IMR-90 (cell line): Measurements from ENCODE around the gene NCAPG2. TPM values are rescaled to one million over a fixed set of nuclear protein-coding genes. Genes with fewer than 3 reads are reported as not detected.

Experiments used
- ATAC-seq: fragments of 200-7000 bp; cut with Tn5 transposase; 2 replicates; pipeline ENCODE4 v1.9.1; 2020; ENCODE audit warnings: low read depth, mild to moderate bottlenecking, moderate library complexity
- BruUV-seq: library from RNA; stranded (reverse); fragments of 400-500 nt; replicated peaks from 2 replicates; lab custom pipeline; 2021; lab: Mats Ljungman, UMichigan
- CTCF ChIA-PET: fragments of 300-600 bp; formaldehyde crosslinking; extraction: SDS; loops from one replicate; lab custom pipeline; 2021; ENCODE audit warnings: antibody characterized with exemption; lab: Yijun Ruan, JAX
- POLR2A ChIA-PET: fragments of 300-600 bp; sonication (Branson Sonifier 250); formaldehyde crosslinking; loops from one replicate; lab custom pipeline; 2022; ENCODE audit warnings: antibody characterized with exemption; ENCODE audit not compliant: unreplicated experiment; lab: Charles Lee
- DNase-seq: peaks from one replicate; pipeline ENCODE4 v3.0.0; 2013
- H2AFZ ChIP-seq: replicated peaks from 2 replicates; pipeline ENCODE3; 2013; ENCODE audit warnings: low read length, mild to moderate bottlenecking; ENCODE audit not compliant: poor library complexity
- H2AK5ac ChIP-seq: 2 replicates; pipeline ENCODE4 v1.6.1; 2013; ENCODE audit warnings: low read depth, low read length, inconsistent platforms
- H2AK9ac ChIP-seq: replicated peaks from 2 replicates; pipeline ENCODE3; 2013; ENCODE audit warnings: mild to moderate bottlenecking, low read depth, low read length, moderate library complexity; ENCODE audit not compliant: poor library complexity
- H2BK120ac ChIP-seq: 2 replicates; pipeline ENCODE4 v1.6.1; 2013; ENCODE audit warnings: low read depth, low read length, inconsistent platforms
- H2BK15ac ChIP-seq: 3 replicates; pipeline ENCODE4 v1.6.1; 2013; ENCODE audit warnings: low read depth, low read length, inconsistent platforms
- H2BK20ac ChIP-seq: 2 replicates; pipeline ENCODE4 v1.6.1; 2013; ENCODE audit warnings: low read depth, mild to moderate bottlenecking, inconsistent platforms, low read length, moderate library complexity
- H2BK5ac ChIP-seq: 2 replicates; pipeline ENCODE4 v1.6.1; 2013; ENCODE audit warnings: mild to moderate bottlenecking, low read depth, low read length, inconsistent platforms; ENCODE audit not compliant: poor library complexity, severe bottlenecking
- H3K14ac ChIP-seq: replicated peaks from 2 replicates; pipeline ENCODE4 v1.6.1; 2013; ENCODE audit warnings: low read depth, low read length, inconsistent platforms
- H3K18ac ChIP-seq: 2 replicates; pipeline ENCODE4 v1.6.1; 2013; ENCODE audit warnings: low read depth, low read length, control low read depth
- H3K23ac ChIP-seq: 2 replicates; pipeline ENCODE4 v1.6.1; 2013; ENCODE audit warnings: low read depth, low read length, inconsistent platforms
- H3K27ac ChIP-seq: 2 replicates; pipeline ENCODE4 v1.5.1; 2013; ENCODE audit warnings: mild to moderate bottlenecking, control low read depth, low read length; ENCODE audit not compliant: insufficient read depth
- H3K27me3 ChIP-seq: 2 replicates; pipeline ENCODE4 v1.6.1; 2013; ENCODE audit warnings: low read length; ENCODE audit not compliant: control insufficient read depth, insufficient read depth
- H3K36me3 ChIP-seq: 2 replicates; pipeline ENCODE4 v1.6.1; 2013; ENCODE audit warnings: low read length, mixed read lengths; ENCODE audit not compliant: control insufficient read depth, insufficient read depth
- H3K4ac ChIP-seq: 2 replicates; pipeline ENCODE4 v1.6.1; 2013; ENCODE audit warnings: low read depth, low read length, inconsistent platforms
- H3K4me1 ChIP-seq: 2 replicates; pipeline ENCODE4 v1.6.1; 2013; ENCODE audit warnings: low read length, mixed read lengths; ENCODE audit not compliant: control insufficient read depth, insufficient read depth
- H3K4me2 ChIP-seq: 2 replicates; pipeline ENCODE4 v1.6.1; 2013; ENCODE audit warnings: low read depth, mild to moderate bottlenecking, control low read depth, low read length, moderate library complexity
- H3K4me3 ChIP-seq: 2 replicates; pipeline ENCODE4 v1.5.1; 2013; ENCODE audit warnings: low read depth, mild to moderate bottlenecking, control low read depth, low read length, moderate library complexity; ENCODE audit not compliant: insufficient read depth
- H3K56ac ChIP-seq: 2 replicates; pipeline ENCODE4 v1.6.1; 2013; ENCODE audit warnings: low read length, inconsistent platforms; ENCODE audit not compliant: insufficient read depth; ENCODE audit errors: extremely low read depth
- H3K79me1 ChIP-seq, 2 experiments: 2 replicates each; pipeline ENCODE4 v1.6.1; 2013; ENCODE audit warnings: low read length in 2 of 2, inconsistent platforms in 1 of 2, low read depth in 1 of 2
- H3K9ac ChIP-seq: 2 replicates; pipeline ENCODE4 v1.6.1; 2013; ENCODE audit warnings: low read depth, low read length, control low read depth
- H3K9me1 ChIP-seq: 2 replicates; pipeline ENCODE4 v1.6.1; 2013; ENCODE audit warnings: low read length, inconsistent platforms; ENCODE audit not compliant: insufficient read depth
- H3K9me3 ChIP-seq: 2 replicates; pipeline ENCODE4 v1.6.1; 2013; ENCODE audit warnings: low read length; ENCODE audit not compliant: control insufficient read depth, insufficient read depth
- H4K20me1 ChIP-seq: 2 replicates; pipeline ENCODE4 v1.6.1; 2013; ENCODE audit warnings: low read length, inconsistent platforms; ENCODE audit not compliant: insufficient read depth
- H4K5ac ChIP-seq: 2 replicates; pipeline ENCODE4 v1.6.1; 2013; ENCODE audit warnings: mild to moderate bottlenecking, low read depth, low read length, control low read depth
- H4K8ac ChIP-seq, 2 experiments: 2 replicates each; pipeline ENCODE4 v1.6.1; 2013; ENCODE audit warnings: low read depth in 2 of 2, low read length in 2 of 2, control low read depth in 1 of 2, inconsistent platforms in 1 of 2
- H4K91ac ChIP-seq: 2 replicates; pipeline ENCODE4 v1.6.1; 2013; ENCODE audit warnings: low read depth, low read length, inconsistent platforms; ENCODE audit not compliant: insufficient read depth
- BHLHE40 ChIP-seq: fragments of 150-350 bp; IDR thresholded peaks from 2 replicates; pipeline ENCODE4 v1.6.1; 2016; ENCODE audit warnings: mild to moderate bottlenecking, low read depth, low read length
- CEBPB ChIP-seq: IDR thresholded peaks from 2 replicates; pipeline ENCODE4 v1.6.1; 2012; ENCODE audit warnings: low read depth, low read length, improper control_type of control experiment
- CHD1 ChIP-seq: IDR thresholded peaks from 2 replicates; pipeline ENCODE4 v1.6.1; 2012; ENCODE audit warnings: low read depth, low read length, improper control_type of control experiment
- CTCF ChIP-seq: conservative IDR thresholded peaks from 2 replicates; pipeline ENCODE4 v1.5.1; 2012; ENCODE audit warnings: mild to moderate bottlenecking, low read depth, low read length, improper control_type of control experiment
- ELK1 ChIP-seq: fragments of 150-350 bp; IDR thresholded peaks from 2 replicates; pipeline ENCODE4 v1.6.1; 2016; ENCODE audit warnings: low read depth, mild to moderate bottlenecking, low read length, moderate library complexity, borderline replicate concordance
- FOS ChIP-seq: fragments of 150-350 bp; IDR thresholded peaks from 2 replicates; pipeline ENCODE4 v1.6.1; 2016; ENCODE audit warnings: low read depth, low read length
- MAFK ChIP-seq: IDR thresholded peaks from 2 replicates; pipeline ENCODE4 v1.6.1; 2012; ENCODE audit warnings: low read depth, low read length, improper control_type of control experiment
- MAZ ChIP-seq: IDR thresholded peaks from 2 replicates; pipeline ENCODE4 v1.6.1; 2012; ENCODE audit warnings: low read depth, mild to moderate bottlenecking, low read length, improper control_type of control experiment, moderate library complexity, borderline replicate concordance
- MXI1 ChIP-seq: IDR thresholded peaks from 2 replicates; pipeline ENCODE4 v1.6.1; 2012; ENCODE audit warnings: low read depth, mild to moderate bottlenecking, low read length, moderate library complexity, borderline replicate concordance
- NFE2L2 ChIP-seq: fragments of 150-350 bp; IDR thresholded peaks from 2 replicates; pipeline ENCODE4 v1.6.1; 2016; ENCODE audit warnings: low read depth, mild to moderate bottlenecking, low read length
- POLR2A ChIP-seq: IDR thresholded peaks from 2 replicates; pipeline ENCODE4 v1.6.1; 2012; ENCODE audit warnings: mild to moderate bottlenecking, low read depth, low read length
- RAD21 ChIP-seq: IDR thresholded peaks from 2 replicates; pipeline ENCODE4 v1.6.1; 2012; ENCODE audit warnings: low read length, improper control_type of control experiment
- RCOR1 ChIP-seq: IDR thresholded peaks from 2 replicates; pipeline ENCODE4 v1.6.1; 2012; ENCODE audit warnings: mild to moderate bottlenecking, low read length, improper control_type of control experiment; ENCODE audit not compliant: insufficient replicate concordance
- RFX5 ChIP-seq: IDR thresholded peaks from 2 replicates; pipeline ENCODE4 v1.8.0; 2012; ENCODE audit warnings: low read depth, mild to moderate bottlenecking, low read length, moderate library complexity
- SMC3 ChIP-seq: fragments of 150-350 bp; IDR thresholded peaks from 2 replicates; pipeline ENCODE4 v1.6.1; 2016; ENCODE audit warnings: low read depth, mild to moderate bottlenecking, antibody characterized with exemption, low read length, moderate library complexity
- WGBS, 2 experiments: methylation state at CpG; one replicate each; pipeline versions ENCODE4 v1.1.5 to v1.1.7; 2013; ENCODE audit warnings: missing lambda C conversion rate in 2 of 2; ENCODE audit not compliant: insufficient read length in 1 of 2; ENCODE audit errors: extremely low coverage in 2 of 2; 5-methylcytosine and 5-hydroxymethylcytosine counted together
- dilution Hi-C: fragments of 300-500 bp; cut with HindIII; formaldehyde crosslinking; loops from one replicate; pipeline ENCODE4 v1.14.3; 2018; ENCODE audit warnings: low sequenced_read_pairs; ENCODE audit not compliant: unreplicated experiment
- in situ Hi-C: fragments of 300-500 bp; cut with MboI; formaldehyde crosslinking; loops from 3 replicates; pipeline ENCODE4 v1.14.3; 2019; ENCODE audit warnings: low sequenced_read_pairs, inconsistent platforms, mixed read lengths
- intact Hi-C: fragments of 100-400 bp; cut with micrococcal nuclease; formaldehyde crosslinking; loops from 2 replicates; pipeline ENCODE4 v1.10.0; 2022
- polyA plus RNA-seq, 3 experiments: library from polyadenylated mRNA; depleted of rRNA; stranded (reverse); fragments of >200 nt; gene quantifications; 2 replicates each; pipeline ENCODE4 v1.2.3, GENCODE V29; 2012; ENCODE audit warnings: low replicate concordance in 1 of 3
- total RNA-seq: library from RNA; depleted of rRNA; stranded (reverse); fragments of >200 nt; gene quantifications from 2 replicates; pipeline ENCODE4 v1.2.3, GENCODE V29; 2012
- TF ChIP-seq, protein P1 (sequence below): fragments of 150-350 bp; IDR thresholded peaks from 2 replicates; pipeline ENCODE4 v1.6.1; 2017; ENCODE audit warnings: mild to moderate bottlenecking, antibody characterized with exemption, low read length, low read depth

Gene NCAPG2
- total and polyA plus RNA-seq, 2 of the 4 experiments (the other 2 are of a cell fraction) = 25.6 to 25.8 TPM

DNA sequence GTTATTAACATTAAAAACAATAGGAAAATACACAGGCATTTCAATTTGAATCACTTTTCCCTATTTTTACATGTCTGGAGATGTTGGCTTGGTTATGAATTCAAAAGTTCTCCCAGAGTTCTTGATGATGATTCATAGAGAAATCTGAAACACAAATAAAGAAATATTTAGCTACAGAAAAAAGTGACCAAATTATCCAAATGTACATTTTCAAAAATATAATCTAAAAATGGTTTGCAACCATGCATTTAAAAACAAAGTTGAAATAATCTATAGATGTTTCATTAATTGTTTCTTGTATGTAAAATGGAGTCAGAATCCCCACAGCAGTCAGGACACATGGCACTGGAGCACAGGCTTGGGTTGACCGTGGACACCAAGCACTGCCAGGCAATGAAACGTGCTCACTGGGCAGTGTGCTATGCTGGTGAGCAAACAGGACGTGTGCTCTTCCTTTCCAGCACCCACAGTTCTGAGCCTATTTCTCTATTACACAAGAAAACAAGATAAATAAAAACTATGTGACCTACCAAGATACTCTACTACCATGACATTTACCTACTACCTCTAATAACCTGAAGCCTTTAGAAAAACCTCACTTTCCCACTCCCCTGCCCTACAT, 72.9 kb downstream of the NCAPG2 start:
- ATAC-seq (no peak), DNase-seq (no peak)
- no peak overlapping the region for H2BK15ac ChIP-seq
- no peak for TF ChIP-seq CEBPB
- no peak for TF ChIP-seq RCOR1
- TF ChIP-seq CHD1 = no peak
- TF ChIP-seq FOS = no peak
- no peak for TF ChIP-seq MAZ
- no peak for TF ChIP-seq MAFK
- TF ChIP-seq MXI1 = no peak
- no peak for TF ChIP-seq POLR2A
- no peak for TF ChIP-seq RAD21
- TF ChIP-seq SMC3 = no peak
- no peak for TF ChIP-seq RFX5
- TF ChIP-seq NFE2L2 = no peak
- TF ChIP-seq ELK1 = no peak
- TF ChIP-seq, protein P1, sequence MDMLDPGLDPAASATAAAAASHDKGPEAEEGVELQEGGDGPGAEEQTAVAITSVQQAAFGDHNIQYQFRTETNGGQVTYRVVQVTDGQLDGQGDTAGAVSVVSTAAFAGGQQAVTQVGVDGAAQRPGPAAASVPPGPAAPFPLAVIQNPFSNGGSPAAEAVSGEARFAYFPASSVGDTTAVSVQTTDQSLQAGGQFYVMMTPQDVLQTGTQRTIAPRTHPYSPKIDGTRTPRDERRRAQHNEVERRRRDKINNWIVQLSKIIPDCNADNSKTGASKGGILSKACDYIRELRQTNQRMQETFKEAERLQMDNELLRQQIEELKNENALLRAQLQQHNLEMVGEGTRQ = no peak
- TF ChIP-seq CTCF = no peak
- TF ChIP-seq BHLHE40 = no peak
- POLR2A ChIA-PET = no interaction called here
- no peak overlapping the region for H2BK5ac ChIP-seq
- no peak overlapping the region for H3K27ac ChIP-seq
- no peak overlapping the region for H3K4me3 ChIP-seq
- 0 out of 4 replicates have a peak, but pooled peaks cover 5 to 8% of the 10 kb centered on the region in 2 experiments for H3K79me1 ChIP-seq
- no peak overlapping the region for H2AFZ ChIP-seq
- intact Hi-C loops = no loop called here
- H3K27me3 ChIP-seq = no peaks in the 10 kb centered on the region
- H3K4me2 ChIP-seq = no peak overlapping the region
- no peak overlapping the region for H2BK120ac ChIP-seq
- H4K20me1 ChIP-seq = no peaks in the 10 kb centered on the region
- H4K5ac ChIP-seq = no peak overlapping the region
- no peak overlapping the region for H3K4ac ChIP-seq
- dilution Hi-C loops = no loop called here
- H3K56ac ChIP-seq = no peak overlapping the region
- H2AK9ac ChIP-seq = no peak overlapping the region
- CTCF ChIA-PET = no interaction called here
- no peak overlapping the region for H4K91ac ChIP-seq
- H3K18ac ChIP-seq = no peak overlapping the region
- no TSS peak for BruUV-seq
- in situ Hi-C loops = no loop called here
- H3K9me1 ChIP-seq = peaks cover 6% of the 10 kb centered on the region; the same call in 1 of the 2 replicates
- peaks cover 6% of the 10 kb centered on the region for H3K36me3 ChIP-seq
- no peaks in the 10 kb centered on the region for H3K4me1 ChIP-seq
- H3K23ac ChIP-seq = no peak overlapping the region
- no peak overlapping the region for H2BK20ac ChIP-seq
- H3K9ac ChIP-seq = no peak overlapping the region
- no peak overlapping the region for H3K14ac ChIP-seq
- peak overlapping the region; percentile 46; the same call in 1 of the 2 replicates for H2AK5ac ChIP-seq
- no CpG with 5 or more reads among the region's 3 CpGs for WGBS, 2 experiments
- H4K8ac ChIP-seq = no peak overlapping the region
- no peaks in the 10 kb centered on the region for H3K9me3 ChIP-seq
